NCI-H748 (cell line): ENCODE measurements around the gene ZNF292.
"Not testable (repeated sequence)": the region's sequence is repeated elsewhere in the genome, so short reads cannot be mapped to it uniquely, and the experiment has no call there.

Source experiments
- DNase-seq: peaks from one replicate; lab custom pipeline; 2025; ENCODE audit not compliant: unreplicated experiment; lab: John Stamatoyannopoulos, UW

The ZNF292 gene

DNA sequence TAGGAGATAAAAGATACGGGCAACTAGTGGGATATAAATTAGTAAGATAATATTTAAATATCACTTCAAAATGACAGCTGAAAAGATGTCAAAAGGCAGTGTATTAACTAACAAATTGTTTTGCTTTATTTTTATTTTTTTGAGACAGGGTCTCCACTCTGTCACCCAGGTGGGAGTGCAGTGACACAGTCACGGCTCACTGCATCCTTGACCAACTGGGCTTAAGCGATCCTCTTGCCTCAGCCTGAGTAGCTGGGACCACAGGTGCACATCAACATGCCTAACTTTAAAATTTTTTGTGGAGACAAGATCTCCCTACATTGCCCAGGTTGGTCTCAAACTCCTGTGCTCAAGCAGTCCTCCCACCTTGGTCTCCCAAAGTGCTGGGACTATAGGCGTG lies 5.9 kb downstream of the ZNF292 start:
- no peak for DNase-seq

DNA sequence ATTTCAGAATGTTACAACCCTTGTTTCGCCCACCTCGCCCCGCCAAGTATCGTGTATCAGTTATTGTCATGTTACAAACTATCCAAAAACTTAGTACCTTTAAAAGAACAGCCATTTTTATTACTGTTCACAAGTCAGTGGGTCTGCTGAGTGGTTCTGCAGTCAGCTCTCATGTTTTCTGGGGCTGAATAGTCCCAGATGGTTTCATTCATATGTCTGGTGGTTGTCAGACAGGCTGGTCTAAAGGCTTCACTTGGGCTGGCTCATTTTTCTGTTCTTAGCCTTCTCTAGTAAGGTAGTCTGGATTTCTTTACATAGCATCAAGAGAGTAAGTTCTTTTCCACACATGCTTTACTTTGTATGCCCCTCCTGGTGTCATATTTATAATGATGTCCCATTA lies 8.6 kb downstream of the ZNF292 start:
- no peak for DNase-seq

DNA sequence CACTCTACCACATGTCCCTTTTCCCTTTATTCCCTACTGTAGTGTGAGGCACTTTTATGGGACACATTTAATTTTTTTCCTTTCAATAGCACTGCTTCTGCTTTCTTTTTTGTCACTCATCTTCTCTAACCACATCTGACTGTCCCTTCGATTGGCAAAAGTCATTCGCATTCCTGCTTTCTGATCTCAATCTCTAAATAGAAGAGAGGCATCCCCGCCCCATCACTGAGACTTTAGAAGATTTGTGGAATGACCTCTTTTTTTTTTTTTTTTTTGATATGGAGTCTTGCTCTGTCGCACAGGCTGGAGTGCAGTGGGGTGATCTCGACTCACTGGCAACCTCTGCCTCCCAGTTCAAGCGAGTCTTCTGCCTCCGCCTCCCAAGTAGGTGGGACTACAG lies 9.1 kb downstream of the ZNF292 start:
- DNase-seq, result no peak

DNA sequence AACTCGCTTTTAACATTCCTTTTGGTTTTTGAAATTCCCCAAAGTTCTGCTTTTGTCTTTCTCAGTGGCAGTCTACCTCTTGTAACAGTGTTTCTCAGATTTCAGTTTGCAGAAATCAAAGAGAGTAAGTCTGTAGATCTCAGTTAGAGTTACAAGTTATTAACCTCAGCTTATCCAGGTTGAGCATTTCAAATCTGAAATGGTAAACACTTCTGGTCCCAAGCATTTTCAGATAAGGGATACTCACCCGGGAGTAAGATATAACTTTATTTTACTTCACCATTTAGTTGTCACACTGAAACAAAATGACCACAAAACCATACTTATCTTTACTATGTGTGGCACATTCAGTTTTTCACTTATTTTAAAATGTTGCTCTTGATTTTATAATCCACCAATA lies 9.8 kb downstream of the ZNF292 start:
- DNase-seq, result no peak

DNA sequence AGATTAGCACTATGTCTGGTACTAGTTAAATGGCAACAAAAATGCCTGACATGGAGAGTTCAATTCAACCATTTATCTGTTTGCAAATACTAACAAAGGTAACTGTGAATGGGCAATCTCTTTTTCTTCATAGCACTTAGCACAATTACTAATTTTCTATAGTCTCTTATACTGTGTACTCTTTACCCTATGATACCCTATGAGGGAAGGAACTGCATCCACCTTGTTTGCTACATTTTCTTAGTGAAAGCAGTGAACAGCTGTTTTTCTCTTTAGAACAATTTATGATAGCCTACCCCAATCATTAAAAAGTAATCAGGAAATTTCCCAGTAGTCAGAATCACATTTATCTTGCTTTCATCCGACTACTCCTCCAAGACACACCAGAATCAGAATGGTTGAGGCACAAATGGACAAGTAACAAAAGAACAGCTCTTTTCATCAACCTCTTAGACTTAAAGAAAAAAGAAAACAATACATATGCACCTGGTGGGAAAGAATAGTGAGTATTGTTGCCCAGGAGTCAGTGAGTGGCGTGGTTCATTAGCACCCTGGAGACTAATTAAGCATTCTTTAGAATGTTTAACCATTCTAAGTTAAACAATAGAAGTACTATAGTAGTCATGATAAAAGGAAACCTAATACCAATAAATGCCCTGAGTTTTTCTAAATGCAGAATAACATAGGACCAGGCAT lies 16.7 kb downstream of the ZNF292 start:
- peak; percentile 94 for DNase-seq

DNA sequence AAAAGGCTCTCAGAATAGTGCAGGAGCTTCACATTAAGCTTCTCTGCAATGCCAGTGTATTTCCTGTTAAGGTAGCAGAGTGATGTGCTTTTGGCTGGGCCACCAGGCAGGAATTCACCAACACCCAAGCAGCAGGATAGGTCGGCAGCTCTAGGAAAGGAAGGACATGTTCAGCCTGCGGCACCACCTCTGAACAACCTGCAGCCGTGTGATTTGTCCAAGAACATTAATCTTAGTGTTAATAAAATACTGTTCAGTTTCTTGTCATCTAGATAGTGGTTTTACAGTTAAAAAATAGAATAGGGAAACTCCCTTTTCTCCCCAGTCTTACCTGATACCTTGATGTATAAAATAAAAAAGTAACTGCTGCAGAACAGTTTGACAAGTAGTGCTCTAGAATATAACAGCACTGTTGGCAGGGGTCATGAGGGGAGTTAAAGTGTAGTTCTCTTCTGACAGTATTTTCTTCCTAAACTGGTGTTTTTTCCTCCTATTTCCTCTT lies 18.8 kb downstream of the ZNF292 start:
- DNase-seq, result peak; percentile 8

DNA sequence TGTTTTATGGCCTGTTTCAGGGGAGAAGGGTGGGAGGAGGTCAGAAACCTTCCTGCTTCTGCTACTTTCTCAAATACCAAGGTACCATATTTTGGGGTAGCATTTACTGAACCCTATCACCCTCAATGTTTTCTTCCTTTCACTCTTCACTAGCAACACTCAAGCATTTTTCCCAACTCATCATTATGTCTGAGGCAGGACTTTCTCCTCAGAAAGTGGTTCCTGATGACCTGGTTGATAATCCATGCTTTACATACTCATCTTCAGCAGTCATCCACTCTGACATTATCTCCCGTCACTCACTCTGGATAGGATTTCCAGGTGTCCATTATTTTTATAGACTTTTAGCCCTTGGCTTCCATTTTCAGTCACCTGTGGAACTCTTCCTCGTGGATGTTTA lies 21.1 kb downstream of the ZNF292 start:
- no peak for DNase-seq

DNA sequence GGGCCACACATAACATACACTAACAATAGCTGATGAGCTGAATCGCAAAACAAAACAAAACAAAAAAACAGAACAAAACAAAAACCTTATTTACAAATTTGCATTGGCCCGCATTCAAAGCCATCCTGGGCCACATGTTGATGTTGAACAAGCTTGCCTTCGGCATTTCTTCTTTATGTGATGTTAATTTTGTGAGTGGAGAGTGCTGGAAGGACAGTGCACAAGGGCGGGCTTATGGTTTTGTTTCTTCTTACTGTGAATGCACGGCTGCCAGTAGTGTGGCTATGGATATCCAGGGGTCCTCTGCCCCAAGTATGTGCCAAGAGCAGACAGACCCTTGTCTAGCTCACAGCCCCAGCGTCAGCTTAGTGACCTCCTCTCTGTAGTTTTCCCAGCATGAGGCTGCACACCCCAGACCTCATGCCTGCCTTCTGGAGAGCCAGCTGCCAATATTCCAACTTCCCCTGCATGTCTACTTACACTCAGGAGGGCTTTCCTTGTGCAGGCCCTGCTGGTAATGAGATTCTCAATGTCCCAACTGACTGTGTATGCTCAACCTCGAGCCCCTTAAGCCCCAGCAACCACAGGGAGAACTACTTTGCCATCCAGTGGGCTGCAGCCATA lies 24.9 kb downstream of the ZNF292 start:
- DNase-seq, result no peak

DNA sequence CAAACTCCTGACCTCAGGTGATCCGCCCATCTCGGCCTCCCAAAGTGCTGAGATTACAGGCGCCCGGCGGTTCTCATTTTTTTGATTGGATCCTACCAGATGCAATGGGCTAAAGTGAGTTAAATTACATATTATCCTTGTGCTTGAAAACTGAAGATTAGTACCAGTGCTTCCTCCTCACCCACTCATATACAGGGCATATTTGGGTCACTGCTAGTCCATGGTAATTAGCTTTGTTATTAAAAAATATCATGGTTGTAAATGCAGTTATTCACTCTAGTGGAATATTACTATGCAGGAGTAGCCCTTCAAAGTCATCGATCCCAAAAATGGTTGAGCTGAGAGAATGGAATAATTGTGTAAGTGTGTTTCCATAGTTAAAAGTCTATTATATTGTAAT lies 26.5 kb downstream of the ZNF292 start:
- DNase-seq, result no peak

DNA sequence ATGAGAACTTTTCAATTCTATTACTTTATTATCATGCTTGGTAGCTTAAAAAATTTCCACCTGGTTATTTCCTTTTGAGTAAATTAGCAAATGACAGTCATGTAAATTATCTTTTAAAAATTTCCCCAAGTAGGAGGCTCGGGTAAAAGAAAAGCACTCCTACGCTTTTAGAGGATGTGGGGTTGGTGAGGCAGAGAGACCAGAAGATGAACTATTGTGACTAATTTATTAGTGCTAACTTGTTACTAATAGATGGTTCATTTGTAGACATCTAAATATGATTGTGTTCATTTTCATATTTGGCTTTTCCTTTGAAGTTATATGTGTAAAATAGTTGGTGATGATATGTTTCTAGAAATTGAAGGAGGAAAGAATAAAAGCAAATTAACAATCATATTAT lies 27.0 kb downstream of the ZNF292 start:
- DNase-seq, result no peak

DNA sequence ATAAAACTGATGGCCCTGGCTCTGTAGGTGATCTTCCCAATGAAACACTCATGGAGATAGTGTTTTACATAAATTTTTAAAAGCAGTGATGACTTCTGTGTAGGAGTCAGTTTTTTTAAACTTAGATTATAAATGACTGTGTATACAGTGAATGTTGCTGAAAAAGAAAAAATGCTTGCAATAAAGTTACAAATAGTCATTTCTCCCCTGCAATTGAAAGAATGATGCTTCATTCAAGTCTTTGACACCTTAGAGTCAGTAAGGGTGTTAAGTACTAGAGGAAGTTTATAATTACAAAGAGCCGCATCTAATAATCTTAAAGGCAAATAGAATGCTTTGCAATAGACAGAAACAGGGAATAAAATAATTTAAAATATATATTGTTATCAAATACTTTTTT lies 27.6 kb downstream of the ZNF292 start:
- no peak for DNase-seq

DNA sequence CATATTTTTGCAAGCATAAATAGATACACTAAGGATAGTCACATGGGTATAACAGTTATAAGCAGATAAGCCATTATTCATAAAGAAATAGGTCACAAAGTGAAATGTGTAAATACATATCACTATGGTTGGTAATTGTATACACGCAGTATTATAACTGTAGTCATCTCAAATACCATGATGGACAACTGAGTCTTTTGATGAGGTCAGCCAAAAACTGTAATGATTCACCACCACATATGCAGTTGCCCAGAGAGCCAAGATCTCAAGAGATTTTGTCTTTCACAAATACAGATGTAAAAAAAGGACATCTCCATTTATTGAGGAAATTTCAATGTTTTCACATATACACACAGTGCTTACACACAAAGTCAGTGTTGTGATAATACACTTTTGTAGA lies 28.3 kb downstream of the ZNF292 start:
- DNase-seq, result no peak

DNA sequence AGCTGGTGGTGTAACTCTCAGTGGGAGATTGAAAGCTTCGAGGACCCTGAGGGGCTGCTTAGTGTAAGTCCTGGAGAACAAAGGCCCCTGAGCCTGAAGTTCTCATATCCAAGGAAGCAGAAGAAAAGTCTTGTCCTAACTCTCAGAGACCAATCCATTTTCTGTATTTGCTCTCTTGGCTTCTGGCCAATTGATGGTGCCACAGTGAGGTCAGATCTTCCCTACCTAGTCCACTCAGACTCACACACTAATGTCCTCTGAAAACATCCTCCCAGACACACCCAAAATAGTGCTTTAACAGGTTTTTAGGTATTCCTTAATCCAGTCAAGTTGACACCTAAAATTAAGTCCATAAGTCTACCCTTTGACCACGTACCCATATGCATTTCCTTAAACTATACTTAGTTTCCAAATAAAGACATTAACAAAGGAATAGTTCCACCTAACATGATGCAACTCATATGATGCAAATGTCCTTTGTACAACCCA lies 29.4 kb downstream of the ZNF292 start:
- peak; percentile 53 for DNase-seq

DNA sequence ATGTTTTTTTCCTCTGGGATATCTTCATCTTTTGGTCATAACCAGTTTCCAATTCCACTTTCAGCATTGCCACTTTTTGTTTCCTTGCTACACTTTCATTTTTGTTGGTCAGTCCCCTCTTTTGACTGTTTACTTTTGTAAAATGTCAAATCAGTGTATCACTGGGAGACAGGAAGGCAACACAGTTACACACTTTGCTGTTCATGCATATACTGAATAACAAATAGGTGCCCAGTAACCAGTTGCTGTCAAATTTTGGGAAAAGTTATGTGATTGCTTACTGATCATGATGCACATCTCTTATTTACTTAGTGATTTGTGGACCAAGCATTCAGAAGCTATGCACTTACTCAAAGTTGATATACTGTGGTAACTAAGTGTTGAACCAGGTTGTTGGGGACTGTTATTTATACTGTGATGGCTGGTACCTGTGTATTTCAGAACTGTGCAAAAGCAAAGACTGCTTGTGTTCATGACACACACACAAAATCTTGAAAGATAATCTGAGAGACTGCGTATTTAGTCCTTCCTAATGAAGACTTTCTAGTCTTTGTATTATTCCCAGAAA lies 41.0 kb downstream of the ZNF292 start:
- DNase-seq, result no peak

DNA sequence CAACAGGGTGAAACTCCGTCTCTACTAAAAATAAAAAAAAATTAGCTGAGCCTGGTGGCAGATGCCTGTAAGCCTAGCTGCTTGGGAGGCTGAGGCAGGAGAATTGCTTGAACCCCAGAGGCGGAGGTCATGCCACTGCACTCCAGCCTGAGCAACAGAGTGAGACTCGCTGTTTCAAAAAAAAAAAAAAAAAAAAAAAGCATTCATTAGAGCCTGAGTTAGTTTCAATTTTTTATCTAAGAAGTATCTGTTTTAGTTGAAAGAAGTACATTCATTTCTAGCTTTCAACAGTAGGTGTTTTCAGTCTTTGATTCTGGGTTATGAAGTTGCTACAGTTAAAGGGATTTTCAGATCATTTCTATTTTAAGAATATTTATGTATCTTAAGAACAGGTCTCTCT lies 42.2 kb downstream of the ZNF292 start:
- no peak for DNase-seq

DNA sequence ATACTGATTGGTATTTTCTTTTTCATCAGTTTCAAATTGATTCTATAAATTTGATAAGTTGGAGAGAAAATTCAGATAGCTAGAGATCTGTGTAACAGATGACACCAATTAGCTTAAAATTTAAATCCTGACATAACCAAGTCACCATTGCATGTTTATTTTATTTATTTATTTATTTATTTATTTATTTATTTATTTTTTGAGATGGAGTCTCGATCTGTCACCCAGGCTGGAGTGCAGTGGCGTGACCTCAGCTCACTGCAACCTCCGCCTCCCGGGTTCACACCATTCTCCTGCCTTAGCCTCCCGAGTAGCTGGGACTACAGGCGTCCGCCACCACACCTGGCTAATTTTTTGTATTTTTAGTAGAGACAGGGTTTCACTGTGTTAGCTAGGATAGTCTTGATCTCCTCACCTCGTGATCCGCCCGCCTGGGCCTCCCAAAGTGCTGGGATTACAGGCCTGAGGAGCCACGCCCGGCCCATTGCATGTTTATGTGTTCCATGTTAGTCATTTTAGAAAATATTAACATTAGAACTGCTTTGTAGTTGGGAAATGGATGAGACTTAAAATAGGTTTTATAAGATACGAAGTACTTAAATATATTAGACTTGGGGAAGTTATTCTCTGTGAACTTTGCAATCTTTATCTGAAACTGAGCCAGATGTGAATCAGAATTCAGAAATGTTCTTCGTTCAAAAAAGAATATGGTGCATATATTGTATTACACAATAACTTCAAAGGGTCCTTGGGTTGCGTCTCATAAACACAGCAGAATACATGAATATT lies 42.9 kb downstream of the ZNF292 start:
- not testable (repeated sequence) for DNase-seq

DNA sequence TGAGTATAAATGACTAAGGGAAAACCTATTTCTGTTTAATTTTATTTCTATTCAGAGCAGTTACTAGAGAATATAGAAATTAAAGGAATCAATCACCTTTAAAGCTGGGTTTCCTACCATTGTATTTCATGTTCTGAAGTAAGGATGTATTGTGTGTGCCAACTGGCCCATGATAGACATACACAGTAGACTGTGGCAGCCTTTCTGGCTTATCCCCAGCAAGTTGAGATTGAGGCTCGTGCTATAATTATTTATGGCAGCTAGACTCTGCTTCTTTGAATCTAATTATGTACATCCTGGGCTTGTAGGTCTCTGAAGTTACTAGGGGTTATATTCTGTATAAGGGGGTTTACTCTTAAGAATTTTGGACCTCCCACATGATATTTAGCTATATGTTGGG lies 44.4 kb downstream of the ZNF292 start:
- no peak for DNase-seq

DNA sequence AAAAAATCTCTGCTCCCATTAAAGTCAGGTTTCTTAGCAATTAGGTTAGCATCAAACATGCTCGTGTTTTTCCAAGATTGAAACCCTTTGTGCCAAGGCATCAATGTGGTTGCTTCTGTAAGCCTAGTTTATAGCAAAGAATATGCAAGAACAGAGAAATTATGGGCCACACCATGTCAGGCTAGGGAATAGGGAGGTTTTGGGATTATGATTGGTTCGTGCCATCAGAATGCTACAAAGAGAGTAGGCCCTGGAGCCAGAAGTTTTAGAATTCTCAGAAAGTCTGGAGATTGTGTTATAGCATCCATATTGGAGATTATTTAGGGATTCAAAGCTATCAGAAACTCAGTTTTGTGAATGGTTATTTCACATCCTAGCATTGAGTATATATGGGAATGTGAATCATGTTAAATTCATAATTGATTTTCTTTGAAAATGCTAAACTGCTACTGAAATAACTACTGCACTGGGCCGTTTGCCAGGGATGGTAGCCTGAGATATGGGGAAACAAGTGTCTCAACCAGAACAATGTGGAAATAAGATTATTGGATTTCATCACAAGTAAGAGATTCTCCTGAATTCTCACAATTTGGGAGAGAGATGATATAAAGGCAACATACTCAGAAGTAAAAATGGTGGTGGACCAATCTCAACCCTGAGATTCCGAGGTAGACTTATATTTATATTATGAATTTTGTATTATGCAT lies 45.3 kb downstream of the ZNF292 start:
- no peak for DNase-seq

DNA sequence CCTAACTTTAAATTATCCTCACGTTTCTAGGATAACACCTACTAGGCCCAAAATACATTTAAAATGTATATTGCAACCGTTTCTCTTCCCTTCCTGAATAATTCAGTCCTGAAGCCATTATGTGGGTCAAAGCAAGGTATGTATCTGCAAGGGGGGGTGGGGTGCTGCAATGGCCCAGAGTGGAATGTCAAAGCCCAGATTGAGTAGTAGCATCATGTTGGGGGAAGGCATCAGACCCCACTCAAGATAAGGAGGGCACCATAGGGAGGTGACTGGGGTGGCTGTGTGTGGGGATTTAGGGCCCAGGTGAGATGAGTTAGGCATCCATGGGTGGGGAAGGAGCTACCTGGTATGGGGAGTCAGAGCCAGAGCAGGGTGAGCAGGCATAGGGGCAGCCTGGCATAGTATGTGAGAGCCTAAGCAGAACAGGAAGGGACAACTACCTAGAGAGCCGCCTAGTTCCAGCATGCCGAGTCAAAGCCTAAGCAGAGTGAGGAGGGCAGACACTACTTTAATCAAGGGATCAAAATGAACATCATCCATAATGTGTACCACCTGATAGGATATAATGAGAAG lies 48.2 kb downstream of the ZNF292 start:
- DNase-seq, result no peak

DNA sequence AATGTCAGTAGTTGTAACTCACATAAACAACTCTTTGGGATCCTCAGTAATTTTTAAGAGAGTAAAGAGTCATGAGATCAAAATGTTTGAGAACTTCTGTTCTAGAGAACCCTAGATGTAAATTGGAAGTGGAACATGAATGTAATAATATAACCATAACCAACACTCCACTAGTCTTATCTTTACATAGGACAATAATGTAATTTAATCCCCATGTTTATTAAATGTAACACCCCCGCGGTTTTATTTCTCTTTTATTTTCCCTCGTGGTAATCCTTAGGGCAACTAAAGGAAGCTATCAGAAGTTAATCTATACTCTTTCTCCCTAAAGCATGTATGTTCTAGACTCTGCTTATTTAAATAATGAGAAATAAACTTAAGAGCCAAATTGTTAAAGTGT lies 54.4 kb downstream of the ZNF292 start:
- no peak for DNase-seq

DNA sequence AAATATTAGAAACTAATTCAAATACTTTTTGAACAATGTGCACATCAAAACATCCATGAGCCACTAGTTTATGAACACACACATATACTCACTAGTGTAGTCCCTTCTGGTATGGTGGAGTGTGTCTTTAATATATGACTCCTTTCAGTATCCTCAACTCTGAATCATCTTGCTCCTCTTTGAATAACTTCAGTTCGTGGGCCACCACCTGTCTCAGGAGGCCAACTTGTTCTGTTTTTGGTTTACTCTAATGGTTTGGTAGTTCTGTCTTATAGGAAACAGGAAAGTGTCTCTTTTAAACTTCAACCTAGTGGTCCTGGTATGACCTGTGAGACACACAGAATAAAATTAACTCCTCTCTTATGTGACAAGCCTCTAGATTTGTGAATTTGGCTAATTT lies 55.6 kb downstream of the ZNF292 start:
- DNase-seq, result no peak
